WERI-Rb-1 (cell line): ENCODE results near the gene TSBP1.

ENCODE experiments used
- DNase-seq: peaks from one replicate; pipeline ENCODE4 v3.0.0-alpha.2; 2020
- H3K27ac ChIP-seq: fragments of 250-450 bp; sonication (Bioruptor Pico); 2 replicates; pipeline ENCODE4 v1.5.1; 2020; ENCODE audit warnings: mild to moderate bottlenecking, moderate library complexity
- H3K27me3 ChIP-seq: fragments of 250-450 bp; sonication (Bioruptor Pico); 2 replicates; pipeline ENCODE4 v1.5.1; 2021; ENCODE audit warnings: mild to moderate bottlenecking, low read depth, moderate library complexity; ENCODE audit not compliant: insufficient read depth, severe bottlenecking
- H3K36me3 ChIP-seq: fragments of 250-450 bp; sonication (Bioruptor Pico); 2 replicates; pipeline ENCODE4 v1.5.1; 2020; ENCODE audit warnings: mild to moderate bottlenecking, moderate library complexity
- H3K4me3 ChIP-seq: 2 replicates; pipeline ENCODE4 v1.5.1; 2011; ENCODE audit warnings: low read depth, mild to moderate bottlenecking, control low read depth, low read length
- H3K9me3 ChIP-seq: fragments of 250-450 bp; sonication (Bioruptor Pico); 2 replicates; pipeline ENCODE4 v1.5.1; 2021; ENCODE audit warnings: mild to moderate bottlenecking, moderate library complexity; ENCODE audit not compliant: severe bottlenecking
- CTCF ChIP-seq: IDR thresholded peaks from 2 replicates; pipeline ENCODE4 v1.5.1; 2011; ENCODE audit warnings: low read depth, mild to moderate bottlenecking, control low read depth, inconsistent platforms, low read length

The TSBP1 gene, protein sequence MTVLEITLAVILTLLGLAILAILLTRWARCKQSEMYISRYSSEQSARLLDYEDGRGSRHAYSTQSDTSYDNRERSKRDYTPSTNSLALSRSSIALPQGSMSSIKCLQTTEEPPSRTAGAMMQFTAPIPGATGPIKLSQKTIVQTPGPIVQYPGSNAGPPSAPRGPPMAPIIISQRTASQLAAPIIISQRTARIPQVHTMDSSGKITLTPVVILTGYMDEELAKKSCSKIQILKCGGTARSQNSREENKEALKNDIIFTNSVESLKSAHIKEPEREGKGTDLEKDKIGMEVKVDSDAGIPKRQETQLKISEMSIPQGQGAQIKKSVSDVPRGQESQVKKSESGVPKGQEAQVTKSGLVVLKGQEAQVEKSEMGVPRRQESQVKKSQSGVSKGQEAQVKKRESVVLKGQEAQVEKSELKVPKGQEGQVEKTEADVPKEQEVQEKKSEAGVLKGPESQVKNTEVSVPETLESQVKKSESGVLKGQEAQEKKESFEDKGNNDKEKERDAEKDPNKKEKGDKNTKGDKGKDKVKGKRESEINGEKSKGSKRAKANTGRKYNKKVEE

GRCh38 chr6:32371803-32372202, at the start of gene TSBP1:
Gene TSBP1 (minus strand): TSS chr6:32371903. CDS start chr6:32371706, 197 bp downstream.
- TF ChIP-seq CTCF: no peak
- H3K4me3 ChIP-seq: no peak within 1 kb of the TSS
- DNase-seq: no peak
- H3K9me3 ChIP-seq: peaks cover 4% of the 10 kb centered on the region
- no peak within 1 kb of the TSS for H3K27ac ChIP-seq
- H3K36me3 ChIP-seq: no peaks in the 10 kb centered on the region
- H3K27me3 ChIP-seq: peaks cover 80% of the 10 kb centered on the region

GRCh38 chr6:32416036-32416435, 44.3 kb upstream of the TSBP1 start:
- Histone ChIP-seq H3K27me3 (peaks cover 88% of the 10 kb centered on the region), H3K36me3 (no peaks in the 10 kb centered on the region)
- no peak for DNase-seq

DNA sequence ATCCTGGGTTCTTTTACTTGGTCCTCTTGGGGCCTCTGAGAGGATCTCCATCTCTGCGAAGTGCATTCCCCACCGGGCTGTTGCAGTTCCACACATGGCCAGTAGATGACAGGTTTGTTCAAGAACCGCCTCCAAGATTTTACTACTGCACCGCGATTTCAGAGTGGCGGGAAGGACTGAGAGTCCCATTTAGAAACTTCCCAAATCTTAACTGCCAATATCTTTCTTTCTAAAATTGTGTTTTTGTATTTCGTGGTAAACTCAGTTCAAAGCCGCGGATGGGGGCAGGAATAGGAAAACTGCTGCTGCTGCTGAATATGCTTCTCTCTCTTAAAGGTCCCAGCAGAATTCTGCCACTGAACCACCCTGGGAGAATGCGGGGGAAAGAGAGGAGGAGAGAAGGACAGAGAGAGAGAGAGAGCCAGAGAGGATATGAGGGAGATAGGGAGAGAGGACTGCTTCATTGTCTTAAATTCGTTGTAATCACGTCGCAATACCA, 43.9 kb upstream of the TSBP1 start:
- peak; percentile 96 for TF ChIP-seq CTCF
- no peaks in the 10 kb centered on the region for H3K9me3 ChIP-seq
- no peak overlapping the region for H3K27ac ChIP-seq
- H3K36me3 ChIP-seq: no peaks in the 10 kb centered on the region
- peak; percentile 86 for DNase-seq
- no peak overlapping the region for H3K4me3 ChIP-seq
- peaks cover 87% of the 10 kb centered on the region for H3K27me3 ChIP-seq

More at GRCh38 chr6:32416036-32416435, 44.3 kb upstream of the TSBP1 start:
- Histone ChIP-seq H3K4me3 (no peak overlapping the region), H3K27ac (no peak overlapping the region), H3K9me3 (no peaks in the 10 kb centered on the region)
- TF ChIP-seq CTCF: no peak

DNA sequence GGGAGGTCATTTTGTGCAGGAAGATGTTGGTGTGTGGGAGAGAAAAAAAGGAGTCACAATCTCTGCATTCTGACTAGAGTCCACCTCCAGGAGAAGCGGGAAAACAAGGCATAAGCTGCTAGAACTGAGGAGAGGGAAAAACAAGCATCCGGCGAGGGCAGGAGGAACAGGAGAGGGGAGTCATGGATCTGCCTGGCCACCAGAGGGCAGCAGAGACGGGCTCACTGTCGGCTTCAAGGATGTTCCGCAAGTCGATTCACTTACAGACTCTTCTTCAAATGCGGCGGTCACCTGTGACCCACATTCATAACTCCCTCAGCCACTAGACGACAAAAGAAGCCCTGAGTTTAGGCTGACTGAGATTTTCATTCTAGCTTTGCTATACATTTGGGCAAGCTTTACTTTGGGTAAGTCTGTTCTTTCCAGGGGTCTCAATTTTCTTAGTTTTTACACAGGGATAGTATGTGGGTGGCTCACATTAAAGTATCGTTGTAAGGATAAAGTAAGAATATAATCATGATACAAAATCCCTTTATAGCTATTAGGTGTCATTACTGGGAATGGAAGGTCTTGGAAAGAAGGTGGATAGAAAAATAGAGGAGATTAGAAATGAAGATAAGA, 41.8 kb upstream of the TSBP1 start:
- no peak overlapping the region for H3K4me3 ChIP-seq
- no peaks in the 10 kb centered on the region for H3K9me3 ChIP-seq
- H3K27me3 ChIP-seq: peaks cover 82% of the 10 kb centered on the region
- H3K27ac ChIP-seq: no peak overlapping the region
- DNase-seq: peak; percentile 89
- peak; percentile 100 for TF ChIP-seq CTCF
- no peaks in the 10 kb centered on the region for H3K36me3 ChIP-seq

DNA sequence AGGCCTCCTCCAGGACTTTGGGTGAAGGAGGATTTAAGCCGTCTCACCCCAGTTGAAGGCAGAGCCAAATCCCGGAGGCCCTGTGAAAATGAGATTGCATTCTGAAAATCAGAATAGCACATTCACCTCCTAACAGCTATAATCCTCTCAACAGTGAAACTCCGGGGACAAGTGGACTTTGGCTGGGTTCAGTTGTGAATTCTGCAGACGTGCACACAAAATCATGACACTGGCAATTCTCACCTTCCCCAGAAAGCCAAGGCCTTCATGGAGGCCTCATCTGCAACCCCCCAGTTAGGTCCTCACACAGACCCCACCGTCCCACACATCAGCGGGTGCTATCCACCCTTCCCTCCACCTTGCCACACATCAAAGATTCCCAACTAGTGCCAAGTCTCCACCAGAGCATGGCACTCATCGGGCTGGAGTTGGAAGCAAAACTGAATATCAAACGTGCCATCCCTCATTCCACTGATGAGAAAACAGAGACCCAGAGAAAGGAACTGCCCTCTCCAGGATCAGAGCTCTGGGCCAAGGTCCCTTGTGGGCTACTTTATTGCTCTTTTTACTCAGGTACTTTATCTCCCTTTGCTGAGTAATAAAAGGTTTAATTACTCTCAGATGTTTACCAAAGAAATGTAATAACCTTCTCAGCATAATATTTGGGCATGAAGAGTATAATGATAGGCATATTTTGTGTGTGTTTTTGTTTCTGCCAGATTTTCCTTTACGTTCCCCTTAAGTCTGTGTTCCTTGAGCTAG, 40.0 kb upstream of the TSBP1 start:
- H3K36me3 ChIP-seq: no peaks in the 10 kb centered on the region
- TF ChIP-seq CTCF: no peak
- H3K27me3 ChIP-seq: peaks cover 89% of the 10 kb centered on the region
- no peak for DNase-seq
- H3K4me3 ChIP-seq: no peak overlapping the region
- H3K9me3 ChIP-seq: no peaks in the 10 kb centered on the region
- no peak overlapping the region for H3K27ac ChIP-seq
